GM19193 (cell line): ENCODE data around the gene DBNL.

Source experiments
- POLR2A ChIP-seq: IDR thresholded peaks from 4 replicates; pipeline ENCODE4 v1.6.1; 2011; ENCODE audit not compliant: insufficient read depth, insufficient read length; ENCODE audit errors: extremely low read depth

The DBNL gene

GRCh38 chr7:44076101-44076895 is 31.8 kb downstream of the DBNL start:
- no peak for TF ChIP-seq POLR2A

GRCh38 chr7:44077061-44077460 is 32.6 kb downstream of the DBNL start:
- TF ChIP-seq POLR2A = no peak

GRCh38 chr7:44077681-44078091 is 33.2 kb downstream of the DBNL start:
- TF ChIP-seq POLR2A = no peak

GRCh38 chr7:44078521-44078920 is 34.0 kb downstream of the DBNL start:
- TF ChIP-seq POLR2A = no peak

- no peak for TF ChIP-seq POLR2A
These were observed 35.0 kb downstream of the DBNL start for GRCh38 chr7:44079331-44080021.

- no peak for TF ChIP-seq POLR2A
These were observed 35.6 kb downstream of the DBNL start for GRCh38 chr7:44080118-44080517.

- TF ChIP-seq POLR2A = no peak
These were observed 36.3 kb downstream of the DBNL start for GRCh38 chr7:44080686-44081265.

- peak; percentile 0 for TF ChIP-seq POLR2A
These were observed 36.8 kb downstream of the DBNL start for GRCh38 chr7:44081266-44081748.

- peak; percentile 10 for TF ChIP-seq POLR2A
These were observed 38.2 kb downstream of the DBNL start for GRCh38 chr7:44082541-44083207.

- no peak for TF ChIP-seq POLR2A
These were observed 39.3 kb downstream of the DBNL start for GRCh38 chr7:44083796-44084195.

GRCh38 chr7:44084701-44085100 is 40.2 kb downstream of the DBNL start:
- no peak for TF ChIP-seq POLR2A

- no peak for TF ChIP-seq POLR2A
These were observed 41.0 kb downstream of the DBNL start for GRCh38 chr7:44085546-44085945.

- no peak for TF ChIP-seq POLR2A
These were observed 42.1 kb downstream of the DBNL start for GRCh38 chr7:44086627-44087026.

GRCh38 chr7:44087911-44088838 is 43.7 kb downstream of the DBNL start:
- TF ChIP-seq POLR2A = no peak
